B cell (primary cell): ENCODE measurements around the gene CLDN25. TPM values are rescaled to one million over a fixed set of nuclear protein-coding genes. Genes with fewer than 3 reads are reported as not detected.

ENCODE experiments used
- ATAC-seq: fragments of 200-7000 bp; cut with Tn5 transposase; one replicate; pipeline ENCODE4 v1.10.0; 2021; ENCODE audit warnings: low read depth, mild to moderate bottlenecking, moderate number of reproducible peaks, moderate library complexity
- CTCF ChIA-PET: fragments of 350-600 bp; sonication (Branson Sonifier 250); formaldehyde crosslinking; loops from one replicate; lab custom pipeline; 2021; ENCODE audit warnings: antibody characterized with exemption, inconsistent platforms; lab: Charles Lee
- POLR2A ChIA-PET: fragments of 350-600 bp; sonication (Branson Sonifier 250); formaldehyde crosslinking; loops from one replicate; lab custom pipeline; 2021; ENCODE audit warnings: antibody characterized with exemption; lab: Charles Lee
- DNase-seq: peaks from one replicate; pipeline ENCODE4 v3.0.0; 2013
- H2AFZ ChIP-seq: 2 replicates; pipeline ENCODE4 v1.6.1; 2012; ENCODE audit warnings: mild to moderate bottlenecking, low read depth, low read length; ENCODE audit not compliant: insufficient read depth, poor library complexity, severe bottlenecking
- H3K27ac ChIP-seq, 2 donors: 1 replicate in 1 of 2; 2 replicates in 1 of 2; pipeline ENCODE4 v1.5.1; 2012 to 2013; ENCODE audit warnings: low read length in 2 of 2, mild to moderate bottlenecking in 2 of 2, moderate library complexity in 1 of 2
- H3K27me3 ChIP-seq, 4 experiments: fragments of 200-600 bp in 1 of 4; sonication (generic) in 1 of 4; replicated peaks in 1 of 4; 1 replicate in 2 of 4; 2 replicates in 2 of 4; pipeline versions ENCODE4 v1.6.1 to v1.7.0; 2013 to 2016; ENCODE audit warnings: low read length in 3 of 4, mild to moderate bottlenecking in 2 of 4, mixed read lengths in 1 of 4, moderate library complexity in 1 of 4; ENCODE audit not compliant: insufficient read depth in 4 of 4, control insufficient read depth in 3 of 4; ENCODE audit errors: control extremely low read depth in 1 of 4
- H3K36me3 ChIP-seq, 2 experiments: replicated peaks in 1 of 2; 1 replicate in 1 of 2; 2 replicates in 1 of 2; pipeline versions ENCODE4 v1.6.1 to v1.7.1; 2013; ENCODE audit warnings: low read length in 1 of 2; ENCODE audit not compliant: insufficient read depth in 2 of 2, control insufficient read depth in 1 of 2; ENCODE audit errors: control extremely low read depth in 1 of 2, extremely low read depth in 1 of 2
- H3K4me1 ChIP-seq, 2 donors: fragments of 200-600 bp in 1 of 2; sonication (generic) in 1 of 2; 1 replicate in 1 of 2; 2 replicates in 1 of 2; pipeline versions ENCODE4 v1.5.1 to v1.6.1; 2013 to 2017; ENCODE audit warnings: low read length in 2 of 2; ENCODE audit not compliant: control insufficient read depth in 2 of 2, insufficient read depth in 2 of 2
- H3K4me2 ChIP-seq: replicated peaks from 2 replicates; pipeline ENCODE3; 2012; ENCODE audit warnings: mild to moderate bottlenecking, low read depth, low read length; ENCODE audit not compliant: poor library complexity, severe bottlenecking
- H3K4me3 ChIP-seq, 5 experiments: fragments of 200-600 bp in 1 of 5; sonication (generic) in 1 of 5; 1 replicate in 3 of 5; 2 replicates in 2 of 5; pipeline versions ENCODE4 v1.5.1 to v1.7.0; 2011 to 2016; ENCODE audit warnings: low read length in 4 of 5, mild to moderate bottlenecking in 4 of 5, low read depth in 2 of 5, control low read depth in 1 of 5, moderate library complexity in 1 of 5; ENCODE audit not compliant: insufficient read depth in 1 of 5; ENCODE audit errors: control extremely low read depth in 1 of 5, extremely low read depth in 1 of 5
- H3K79me2 ChIP-seq: fragments of 200-600 bp; sonication (generic); one replicate; pipeline ENCODE4 v1.6.0; 2016; ENCODE audit warnings: low read length; ENCODE audit not compliant: control insufficient read depth, insufficient read depth
- H3K9ac ChIP-seq: fragments of 200-600 bp; sonication (generic); 2 replicates; pipeline ENCODE4 v1.6.1; 2017; ENCODE audit warnings: mild to moderate bottlenecking, low read length, moderate library complexity
- H3K9me3 ChIP-seq, 3 donors: one replicate each; pipeline versions ENCODE4 v1.6.1 to v1.7.1; 2013; ENCODE audit warnings: low read length in 2 of 3; ENCODE audit not compliant: control insufficient read depth in 2 of 3, insufficient read depth in 1 of 3; ENCODE audit errors: control extremely low read depth in 1 of 3
- H4K20me1 ChIP-seq: 2 replicates; pipeline ENCODE4 v1.6.0; 2012; ENCODE audit warnings: mild to moderate bottlenecking, low read length; ENCODE audit not compliant: insufficient read depth, control insufficient read depth, poor library complexity, severe bottlenecking
- H3K27ac Mint-ChIP-seq: one replicate; pipeline ENCODE4 v1.8.0; 2021; ENCODE audit warnings: mixed read lengths
- H3K27me3 Mint-ChIP-seq: one replicate; pipeline ENCODE4 v1.8.0; 2021; ENCODE audit warnings: mixed read lengths
- H3K4me1 Mint-ChIP-seq: one replicate; pipeline ENCODE4 v1.8.0; 2021; ENCODE audit warnings: mixed read lengths
- H3K4me3 Mint-ChIP-seq: one replicate; pipeline ENCODE4 v1.8.0; 2021; ENCODE audit warnings: mixed read lengths
- H3K9me3 Mint-ChIP-seq: one replicate; pipeline ENCODE4 v1.8.0; 2022; ENCODE audit warnings: mixed read lengths; ENCODE audit not compliant: insufficient read depth
- CTCF ChIP-seq: fragments of 200-600 bp; IDR thresholded peaks from one replicate; pipeline ENCODE4 v1.8.0; 2022; ENCODE audit warnings: antibody characterized with exemption, mild to moderate bottlenecking
- EZH2 ChIP-seq: IDR thresholded peaks from 2 replicates; pipeline ENCODE4 v1.6.1; 2012; ENCODE audit warnings: borderline replicate concordance, low read depth, mild to moderate bottlenecking, moderate library complexity, low read length; ENCODE audit not compliant: insufficient read depth, poor library complexity, severe bottlenecking
- WGBS: methylation state at CpG from one replicate; pipeline ENCODE4 v1.1.5; 2013; ENCODE audit warnings: missing lambda C conversion rate; ENCODE audit not compliant: insufficient coverage; 5-methylcytosine and 5-hydroxymethylcytosine counted together
- intact Hi-C: fragments of 100-400 bp; cut with micrococcal nuclease; formaldehyde crosslinking; loops from one replicate; pipeline ENCODE4 v1.10.0; 2022
- polyA plus RNA-seq: library from polyadenylated mRNA; depleted of rRNA; stranded (reverse); fragments of >200 nt; gene quantifications from 2 replicates; pipeline ENCODE4 v1.2.3, GENCODE V29; 2012
- small RNA-seq: library from RNA; depleted of rRNA; stranded (forward); fragments of <200 nt; gene quantifications from one replicate; pipeline ENCODE3, GENCODE V24; 2012; ENCODE audit warnings: low replicate concordance, low read depth; ENCODE audit not compliant: insufficient read length
- total RNA-seq, 2 donors: library from RNA; stranded (reverse); fragments of 120-200 nt in 1 of 2; gene quantifications; 1 replicate in 1 of 2; 2 replicates in 1 of 2; pipeline versions ENCODE4 v1.2.3 to v1.2.4, GENCODE V29; 2013 to 2022

CLDN25 gene
- total and polyA plus RNA-seq, 2 donors (not counting 1 experiment from before 2014, with no cell fraction given), result not detected

GRCh38 chr11:113829751-113830150, 50.2 kb downstream of the CLDN25 start:
- peaks cover 15 to 19% of the 10 kb centered on the region in 2 donors for H3K4me1 ChIP-seq
- Mint-ChIP-seq H3K27ac (no peak overlapping the region), H3K27me3 (no peaks in the 10 kb centered on the region), H3K4me1 (peaks cover 22% of the 10 kb centered on the region), H3K4me3 (no peak overlapping the region), H3K9me3 (no peaks in the 10 kb centered on the region)
- TF ChIP-seq EZH2 (no peak), CTCF (no peak)
- no peak for ATAC-seq
- POLR2A ChIA-PET, result interaction anchor here (0.6 kb wide), 1 partner anchor 60 kb away, joined by 8 read pairs; no protein-coding TSS in a partner anchor
- H2AFZ ChIP-seq, result no peak overlapping the region
- no peak overlapping the region for H3K4me2 ChIP-seq
- H3K36me3 ChIP-seq, result peaks cover 20 to 55% of the 10 kb centered on the region in 2 experiments
- peaks cover 3% of the 10 kb centered on the region for H3K79me2 ChIP-seq
- intact Hi-C loops, result loop anchor here (10.0 kb wide), 1 partner anchor 45 kb away; the partner anchor contains the start of gene USP28
- no peak overlapping the region for H3K27ac ChIP-seq
- H3K9ac ChIP-seq, result no peak overlapping the region
- CTCF ChIA-PET, result interaction anchor here (0.6 to 3.2 kb wide), 4 partner anchors 10 to 431 kb away, joined by 3 to 15 read pairs (median 9); no protein-coding TSS in a partner anchor
- no CpG with 5 or more reads among the region's 2 CpGs for WGBS
- H3K4me3 ChIP-seq, result no peak overlapping the region
- no peaks in the 10 kb centered on the region for H4K20me1 ChIP-seq
- H3K27me3 ChIP-seq, result no peaks in the 10 kb centered on the region
- peaks cover 0 to 1% (median 0%) of the 10 kb centered on the region in 3 donors for H3K9me3 ChIP-seq
- DNase-seq, result no peak

Small RNAs within 50 kb of the gene (small RNA-seq; reads per million reads assigned to genes)
- gene LRRC37A13P (not detected), gene RPS29P19 (not detected)

Other genes starting within 250 kb of the CLDN25 start
- 0.74 and 1.2 TPM in 2 replicates for gene TMPRSS5, start 73.5 kb upstream of the CLDN25 start, total RNA-seq
- 0.86 and 0.87 TPM in 2 replicates for gene TMPRSS5, start 73.5 kb upstream of the CLDN25 start, polyA plus RNA-seq
- 11.7 and 11.9 TPM in 2 replicates for gene ZW10, start 6.1 kb upstream of the CLDN25 start, total RNA-seq
- gene ZW10, start 6.1 kb upstream of the CLDN25 start, polyA plus RNA-seq, result 4.2 and 4.8 TPM in 2 replicates
- 104 and 112 TPM in 2 replicates for gene USP28, start 95.8 kb downstream of the CLDN25 start, total RNA-seq
- gene USP28, start 95.8 kb downstream of the CLDN25 start, polyA plus RNA-seq, result 70.1 and 78.0 TPM in 2 replicates
- gene HTR3B, start 125.0 kb downstream of the CLDN25 start, total RNA-seq, result not detected in 2 replicates
- gene HTR3B, start 125.0 kb downstream of the CLDN25 start, polyA plus RNA-seq, result not detected in 2 replicates
- 13.8 and 16.1 TPM in 2 replicates for gene HTR3A, start 195.3 kb downstream of the CLDN25 start, total RNA-seq
- gene HTR3A, start 195.3 kb downstream of the CLDN25 start, polyA plus RNA-seq, result 5.6 and 8.1 TPM in 2 replicates